ENCODE results near the gene ADAMTS17.

- no peak for TF ChIP-seq E2F5 (CRISPR knock-in tag; IDR thresholded peaks at IDR 0.05)
- TF ChIP-seq ZNF121 (CRISPR knock-in tag; IDR thresholded peaks at IDR 0.05) = no peak
- TF ChIP-seq SP1 (CRISPR knock-in tag; conservative IDR thresholded peaks at IDR 0.05) = no peak
- no peak for TF ChIP-seq USF2 (CRISPR knock-in tag; IDR thresholded peaks at IDR 0.05)
- TF ChIP-seq ARID4B (CRISPR knock-in tag; IDR thresholded peaks at IDR 0.05; ENCODE audit: borderline replicate concordance) = no peak
Observed at GRCh38 chr15:100180921-100181320, 160.9 kb downstream of the ADAMTS17 start.
